Activated gamma-delta T cell treated with anti-CD3 and anti-CD28 coated beads, Interleukin-2, amount 50 U/mL, for 16 hours (primary cell): Measurements from ENCODE around the gene SEMA6A.

Experiments
- DNase-seq: peaks from one replicate; pipeline ENCODE4 v3.0.0-alpha.2; 2020; ENCODE audit warnings: low read depth

SEMA6A gene

GRCh38 chr5:116439905-116440304, 134.7 kb downstream of the SEMA6A start:
- DNase-seq = no peak

DNA sequence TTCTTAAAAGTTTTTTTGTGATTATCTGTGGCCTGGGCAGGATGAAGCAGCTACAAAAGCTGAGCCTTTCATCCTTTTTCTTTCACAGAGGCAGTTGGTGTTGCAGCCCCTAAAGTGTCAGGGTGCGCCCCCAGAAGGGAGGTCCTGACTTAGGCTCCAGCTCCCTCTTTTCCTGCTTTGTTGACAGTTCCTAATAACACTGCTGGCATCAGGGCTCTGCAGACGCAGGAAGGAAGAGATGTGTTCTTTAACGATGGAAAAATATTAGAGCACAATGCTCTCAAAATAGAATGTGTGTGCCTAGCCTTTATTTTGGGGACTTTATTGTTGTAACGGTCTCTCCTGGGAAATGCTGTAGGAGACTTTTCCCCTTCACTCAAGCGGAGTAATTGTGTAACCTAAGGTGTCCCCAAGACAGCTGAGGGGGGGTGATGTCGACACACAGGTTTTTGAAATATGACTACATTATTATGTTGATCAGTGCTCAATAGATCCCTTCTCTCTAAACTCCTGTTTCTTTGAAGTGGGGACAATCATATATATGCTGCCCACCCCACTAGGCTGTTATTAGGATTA, 135.6 kb downstream of the SEMA6A start:
- DNase-seq = no peak

DNA sequence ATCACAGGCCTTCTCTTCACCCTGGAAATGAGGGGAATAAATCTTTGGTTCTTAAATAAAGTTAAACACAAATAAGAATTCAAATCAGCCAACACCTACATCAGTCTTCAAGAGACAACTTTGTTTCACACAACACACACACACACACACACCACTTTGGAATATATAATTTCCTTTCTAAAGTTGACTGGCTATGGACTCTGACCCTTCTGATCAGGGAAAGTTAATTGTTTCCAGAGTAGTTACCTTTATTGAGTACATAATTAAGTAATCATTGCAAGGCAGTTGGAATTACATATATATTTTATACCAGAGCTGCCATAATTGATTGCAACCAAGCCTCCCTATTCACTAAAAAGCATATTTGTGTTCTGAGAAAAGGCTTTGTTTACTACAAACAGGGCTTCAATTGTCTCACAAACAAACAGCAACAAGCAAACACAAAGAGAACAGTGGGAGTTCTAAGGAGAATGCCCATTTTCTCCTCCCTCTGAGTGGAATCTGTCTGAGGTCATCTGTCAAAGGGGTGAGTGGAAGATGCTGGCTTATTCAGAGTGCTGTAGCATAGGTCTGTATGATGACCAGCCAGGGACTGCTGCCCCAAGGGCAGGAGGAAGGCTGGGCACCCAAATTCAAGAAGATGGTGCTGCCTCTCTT, 136.6 kb downstream of the SEMA6A start:
- no peak for DNase-seq

GRCh38 chr5:116437351-116437705, 137.3 kb downstream of the SEMA6A start:
- no peak for DNase-seq

- no peak for DNase-seq
Measured at GRCh38 chr5:116436674-116437350, 137.8 kb downstream of the SEMA6A start.

DNA sequence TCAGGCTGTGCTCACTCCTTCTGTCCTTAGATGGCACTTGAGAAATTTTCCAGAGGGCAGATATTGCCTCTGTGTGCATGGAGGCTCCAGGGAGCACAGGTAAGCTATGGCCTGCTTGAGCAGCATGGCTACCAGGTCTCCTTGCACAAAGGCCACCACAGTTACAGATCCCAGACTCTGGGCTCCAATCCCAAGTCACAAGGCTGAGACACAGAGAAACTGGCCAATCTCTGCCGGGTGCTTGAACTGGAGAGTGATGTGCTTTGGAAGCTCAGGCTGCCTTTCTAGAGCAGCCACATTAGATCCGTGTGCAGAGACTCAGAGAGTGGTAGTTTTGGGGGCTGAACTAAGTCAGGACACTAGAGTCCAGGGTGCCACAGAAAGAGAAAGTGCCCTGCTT, 145.7 kb downstream of the SEMA6A start:
- no peak for DNase-seq

GRCh38 chr5:116428413-116428812, 146.2 kb downstream of the SEMA6A start:
- no peak for DNase-seq

GRCh38 chr5:116424951-116425350, 149.7 kb downstream of the SEMA6A start:
- no peak for DNase-seq

GRCh38 chr5:116424258-116424615, 150.4 kb downstream of the SEMA6A start:
- DNase-seq = no peak

GRCh38 chr5:116423587-116424257, 150.9 kb downstream of the SEMA6A start:
- DNase-seq = no peak

- DNase-seq = no peak
Measured at GRCh38 chr5:116423141-116423540, 151.5 kb downstream of the SEMA6A start.

DNA sequence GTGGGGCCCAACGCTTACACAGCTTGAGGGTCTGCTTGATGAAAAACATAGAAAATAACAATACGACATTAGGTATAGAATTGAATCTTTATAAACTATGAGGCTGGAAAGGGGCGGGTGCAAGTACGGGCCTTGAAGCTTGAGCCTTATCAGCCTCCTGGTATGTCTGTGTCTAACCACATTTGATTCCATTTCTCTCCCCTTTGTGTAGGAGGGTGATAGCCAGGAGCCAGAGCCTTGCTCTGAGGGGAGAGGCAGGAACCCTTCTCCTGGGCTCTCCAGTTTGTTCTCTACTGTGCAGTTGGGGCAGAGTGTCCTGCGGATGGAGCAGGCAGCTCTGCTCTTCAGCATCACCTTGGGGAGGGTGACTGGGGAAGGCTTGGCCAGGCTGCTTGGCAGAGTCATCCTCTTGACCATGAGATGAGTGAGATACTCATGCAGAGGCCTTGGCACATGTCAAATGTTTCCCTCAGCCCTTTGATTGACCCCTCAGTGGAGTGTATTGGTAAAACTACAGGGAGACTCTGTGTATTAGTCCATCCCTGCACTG, 153.5 kb downstream of the SEMA6A start:
- DNase-seq = no peak

- no peak for DNase-seq
Measured at GRCh38 chr5:116420540-116420939, 154.1 kb downstream of the SEMA6A start.

DNA sequence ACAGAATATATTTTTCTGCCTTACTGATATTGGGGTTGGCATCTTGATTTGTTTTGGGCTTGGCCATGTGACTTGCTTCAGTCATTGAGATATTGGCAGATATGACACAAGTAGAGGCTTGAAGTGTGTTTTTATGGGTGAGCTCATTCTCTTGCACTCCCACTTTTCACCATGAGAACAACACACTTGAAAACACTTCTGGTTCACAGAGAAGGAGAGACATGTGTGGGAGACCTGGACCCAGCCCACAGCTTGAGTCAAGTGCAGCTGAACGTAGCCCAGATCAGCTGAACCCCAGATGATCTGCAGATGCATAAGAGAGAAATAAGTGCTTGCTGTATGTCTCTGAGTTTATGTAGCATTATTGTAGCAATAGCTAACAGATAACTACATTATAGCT, 155.4 kb downstream of the SEMA6A start:
- no peak for DNase-seq

- no peak for DNase-seq
Measured at GRCh38 chr5:116418774-116419173, 155.8 kb downstream of the SEMA6A start.

DNA sequence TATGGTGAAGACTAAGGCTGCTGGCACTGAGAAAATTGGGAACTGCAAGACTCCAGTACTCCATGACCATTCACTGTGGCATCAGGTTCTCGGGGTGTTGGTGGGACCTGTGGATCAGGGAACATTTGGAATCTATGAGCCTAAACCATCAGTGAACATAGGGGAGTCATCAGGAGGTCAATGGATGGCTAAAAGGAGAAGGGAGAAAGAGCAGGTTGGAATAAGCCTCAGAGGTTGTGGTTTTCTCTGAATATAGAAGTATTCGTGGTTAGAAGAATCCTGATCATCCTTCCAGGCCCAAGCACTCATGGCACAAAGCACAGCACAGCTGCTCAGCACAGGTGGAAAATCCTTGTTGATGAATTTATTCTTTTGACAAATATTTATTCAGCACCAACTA, 156.6 kb downstream of the SEMA6A start:
- DNase-seq = no peak

DNA sequence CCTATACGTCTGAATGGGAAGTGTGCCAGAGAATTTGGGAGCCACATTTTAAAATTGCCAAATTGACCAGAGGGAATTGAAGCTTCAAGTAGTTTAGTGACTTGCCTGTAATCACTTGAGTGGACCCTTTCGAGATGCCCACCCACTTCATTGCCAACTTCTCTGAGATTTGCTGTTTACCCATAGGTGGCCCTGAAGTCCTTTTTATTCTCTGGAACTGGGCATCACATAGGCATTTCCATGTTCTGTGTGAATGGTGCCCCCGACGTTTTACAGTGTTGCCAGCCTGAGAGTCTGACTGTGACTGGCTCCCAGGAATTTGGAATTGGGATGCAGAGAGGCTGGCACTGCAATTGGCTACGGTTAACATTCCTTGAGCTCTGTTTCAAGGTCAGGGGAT, 158.6 kb downstream of the SEMA6A start:
- DNase-seq = no peak

DNA sequence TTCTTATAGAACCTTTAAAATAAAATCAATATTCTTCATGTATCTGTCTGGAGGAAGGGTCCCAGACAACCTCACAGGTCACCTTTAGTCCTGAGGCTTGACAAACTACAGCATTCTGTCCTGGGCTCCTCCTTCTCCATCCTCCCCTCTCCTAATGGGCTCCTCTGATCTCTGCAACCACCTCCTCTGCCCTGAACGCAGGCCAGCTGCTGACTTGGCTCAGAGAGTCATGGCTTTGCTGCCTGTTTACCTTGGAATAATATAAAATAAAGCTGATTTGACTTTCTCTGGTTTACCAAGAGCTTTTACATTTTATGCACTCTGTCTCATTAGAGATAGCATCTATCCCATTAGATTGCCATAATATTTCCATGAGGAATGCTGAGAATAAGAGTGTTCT, 159.4 kb downstream of the SEMA6A start:
- DNase-seq = no peak

GRCh38 chr5:116411101-116411571, 163.5 kb downstream of the SEMA6A start:
- no peak for DNase-seq

DNA sequence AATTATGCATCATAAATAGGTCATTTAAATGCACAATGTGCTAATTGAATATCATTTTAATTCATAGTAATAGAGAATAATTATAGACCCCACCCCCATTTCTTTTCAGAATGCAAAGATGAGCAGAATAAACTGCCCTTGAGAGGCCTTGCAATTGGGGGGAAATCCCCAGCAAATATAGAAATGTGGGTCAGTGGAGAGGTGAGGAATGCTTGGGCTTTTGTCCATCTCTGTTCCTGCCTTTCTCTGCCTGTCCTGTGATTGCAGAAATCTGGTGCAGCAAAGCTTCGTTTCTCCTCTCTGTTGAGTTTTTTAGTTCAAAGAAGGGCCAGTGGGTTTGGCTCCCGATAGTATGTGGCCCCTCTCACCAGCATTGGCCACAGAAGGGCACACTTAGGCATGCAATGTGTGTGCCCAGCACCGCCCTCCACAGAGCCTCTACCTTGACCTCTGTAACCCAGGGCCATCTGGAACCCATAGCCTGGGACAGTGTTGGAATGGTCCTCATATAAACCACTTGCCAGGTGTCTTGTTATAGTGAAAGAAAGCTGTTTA, 164.2 kb downstream of the SEMA6A start:
- DNase-seq = no peak

DNA sequence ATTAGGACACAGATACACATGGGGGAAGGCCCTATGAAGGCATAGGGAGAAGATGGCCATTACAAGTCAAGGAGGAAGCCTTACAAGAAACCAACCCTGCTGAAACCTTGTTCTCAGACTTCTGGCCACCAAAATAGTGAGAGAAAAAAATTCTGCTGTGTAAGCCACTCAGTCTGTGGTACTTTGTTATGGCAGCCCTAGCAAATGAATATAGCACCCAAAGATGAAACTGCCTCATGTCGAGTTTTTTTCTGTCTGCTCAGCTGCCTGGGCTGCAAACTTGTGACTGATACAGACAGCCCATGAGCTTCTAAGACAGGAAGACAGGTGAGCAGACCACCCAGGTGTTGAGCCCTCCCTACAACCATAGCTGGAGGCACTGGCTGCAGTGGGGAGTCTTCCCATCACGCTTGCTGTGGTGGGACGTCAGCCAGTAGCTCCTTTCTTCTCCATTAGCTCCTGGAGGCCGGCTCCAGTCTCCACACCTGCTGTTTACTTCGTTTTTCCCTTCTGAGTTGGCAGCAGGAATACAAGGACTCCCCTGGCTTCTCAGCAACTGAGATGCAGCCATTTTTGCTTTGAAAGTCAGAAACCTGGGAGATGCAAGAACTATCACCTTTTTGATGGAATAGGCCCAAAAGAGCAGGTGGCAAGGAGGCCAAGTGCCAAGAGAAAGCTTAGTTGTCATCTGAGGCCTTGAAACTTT, 164.9 kb downstream of the SEMA6A start:
- DNase-seq = no peak
